Iris pigment epithelial cell (primary cell): ENCODE measurements around the gene CFAP97D2.
"Not testable (repeated sequence)": the region's sequence is repeated elsewhere in the genome, so short reads cannot be mapped to it uniquely, and the experiment has no call there.

Source experiments
- DNase-seq: peaks from one replicate; pipeline ENCODE4 v3.0.0-alpha.2; 2011; ENCODE audit warnings: low read depth

CFAP97D2 gene

DNA sequence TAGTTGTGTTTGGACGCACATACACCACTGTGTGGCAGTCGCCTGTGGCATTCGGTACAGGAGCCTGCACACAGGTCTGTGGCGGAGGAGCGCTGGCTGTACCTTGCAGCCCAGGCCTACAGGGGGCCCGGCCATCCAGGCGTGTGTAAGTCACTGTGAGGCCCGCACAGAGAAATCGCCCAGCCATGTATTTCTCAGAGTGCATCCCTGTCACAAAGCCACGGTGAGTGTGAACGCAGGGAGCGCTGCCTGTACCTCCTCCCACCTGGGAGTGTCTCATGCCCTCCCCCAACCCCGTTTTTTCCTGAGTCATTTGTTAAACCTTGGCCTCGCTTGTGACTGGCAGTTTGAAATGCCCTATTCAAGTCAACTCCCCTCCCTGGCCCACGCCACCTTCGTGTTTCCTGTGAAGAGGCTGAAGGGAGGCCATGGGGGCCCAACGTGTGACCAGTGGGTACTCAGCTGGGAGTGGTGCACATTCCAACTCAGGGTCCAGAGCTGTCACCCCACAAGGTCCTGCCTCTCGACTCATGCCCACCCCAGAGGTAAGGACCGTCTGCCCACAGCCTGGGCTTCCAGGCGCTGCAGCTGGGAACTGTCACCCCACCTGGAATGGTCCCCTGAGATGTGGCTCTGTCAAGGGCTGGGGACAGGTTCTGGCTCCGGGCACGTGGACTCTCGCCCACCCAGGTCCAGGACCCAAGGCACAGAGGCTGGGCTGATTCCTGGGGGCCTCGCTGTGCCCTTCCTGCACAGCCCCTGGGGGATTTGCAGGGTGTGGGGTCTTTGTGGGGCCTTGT is 35.1 kb upstream of the CFAP97D2 start:
- DNase-seq = no peak

DNA sequence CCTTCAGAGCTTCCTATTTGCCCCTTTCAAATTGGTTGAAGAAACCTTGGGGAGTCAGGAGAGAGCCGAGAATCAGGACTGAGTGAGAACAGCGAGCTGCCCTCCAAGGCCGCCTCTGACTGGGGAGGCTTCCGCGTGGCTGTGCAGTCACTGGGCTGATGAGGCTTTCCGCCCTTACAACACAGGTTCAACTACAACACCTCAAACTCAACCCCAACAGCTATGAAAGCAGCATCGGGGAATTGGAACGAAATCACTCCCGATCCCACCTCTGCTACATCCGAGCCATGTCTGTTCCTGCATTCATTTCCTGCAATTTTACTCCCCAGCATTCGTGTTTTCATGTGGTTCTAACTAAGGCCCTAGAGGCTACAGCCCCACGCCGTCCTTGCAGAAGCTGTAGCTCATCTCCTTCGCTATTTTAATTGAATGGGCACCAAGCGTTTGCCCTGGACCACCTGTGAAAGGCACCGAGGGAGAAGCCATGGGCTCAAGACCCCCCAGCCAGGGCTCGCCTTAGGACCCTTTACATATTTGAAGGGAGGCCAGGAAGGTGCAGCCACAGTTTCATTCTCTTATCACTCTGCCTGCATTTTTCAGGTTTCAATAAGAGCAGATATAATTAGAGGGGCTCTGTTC is 34.3 kb upstream of the CFAP97D2 start:
- no peak for DNase-seq

DNA sequence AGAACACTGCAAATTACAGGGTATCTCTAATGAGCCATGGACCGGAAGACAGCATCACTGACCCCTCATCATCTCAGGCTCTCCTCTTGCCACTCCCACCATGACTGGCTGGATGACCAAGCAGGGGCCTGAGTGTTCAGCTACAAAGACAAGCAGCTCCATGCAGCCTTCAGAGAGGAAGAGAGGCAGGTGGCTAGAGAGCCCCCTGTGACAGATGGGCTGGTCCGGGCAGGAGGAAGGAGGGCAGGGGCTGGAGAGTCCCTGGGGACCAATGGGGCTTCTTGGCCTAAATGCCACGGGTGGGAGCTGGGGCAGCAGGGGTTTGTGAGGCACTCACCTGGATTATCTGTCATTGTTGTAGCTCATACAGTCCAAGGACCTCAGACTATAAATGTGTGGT is 33.8 kb upstream of the CFAP97D2 start:
- DNase-seq = no peak

DNA sequence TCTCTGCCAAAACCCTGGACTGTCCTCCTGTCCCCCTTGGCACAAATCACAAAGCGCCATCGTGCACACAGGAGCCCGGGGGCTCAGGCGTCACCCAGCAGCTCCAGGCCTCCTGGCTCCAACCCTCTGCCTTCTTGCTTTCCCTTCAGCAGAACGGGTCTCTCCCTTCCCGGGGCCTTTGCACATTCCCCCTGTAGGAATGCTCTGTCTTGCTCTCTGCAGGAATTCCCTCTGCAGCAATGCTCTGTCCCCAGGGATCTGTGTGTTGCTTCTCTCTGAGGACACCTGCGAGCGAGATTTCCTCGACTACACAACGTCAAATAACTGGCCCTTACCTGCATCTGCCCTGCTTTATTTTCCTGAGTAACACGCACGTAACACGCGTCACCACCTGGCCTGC is 33.3 kb upstream of the CFAP97D2 start:
- no peak for DNase-seq

DNA sequence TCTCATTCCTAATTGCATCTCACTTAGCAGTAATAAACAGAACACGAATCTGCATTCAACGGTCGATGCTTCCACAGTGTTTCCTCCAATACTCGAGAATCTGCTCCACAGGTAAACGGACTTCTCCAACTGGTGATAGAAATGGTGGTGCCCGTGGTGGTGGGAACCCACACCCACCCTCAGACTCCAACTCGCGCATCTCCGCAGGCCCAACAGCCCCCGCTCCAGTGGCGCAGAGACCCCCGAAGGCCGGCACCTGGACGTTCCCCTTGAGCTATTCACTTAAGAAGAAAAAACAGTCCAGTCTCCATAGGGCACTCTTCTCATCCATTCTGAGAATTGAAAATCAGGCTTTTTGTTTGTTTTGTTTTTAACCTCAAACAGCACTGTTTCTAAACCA is 32.9 kb upstream of the CFAP97D2 start:
- DNase-seq = no peak

DNA sequence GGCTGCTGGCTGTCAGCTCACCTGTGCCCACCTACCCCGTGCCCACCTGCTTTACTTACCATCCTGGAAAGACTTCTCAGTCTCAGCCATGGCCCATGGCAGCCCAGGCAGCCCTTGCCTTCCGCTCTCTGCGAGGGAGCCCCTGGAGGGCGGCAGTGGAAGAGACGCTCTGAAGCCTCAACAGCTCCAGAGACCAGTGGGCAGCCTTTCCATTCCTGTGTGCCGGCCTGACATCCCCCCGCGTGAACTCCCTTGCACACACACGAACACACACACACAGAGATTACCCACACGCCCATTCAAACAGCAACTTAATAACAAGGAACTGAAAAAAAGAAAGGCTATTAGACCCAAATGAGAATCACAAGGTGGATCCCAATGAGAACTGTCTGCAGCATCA is 32.4 kb upstream of the CFAP97D2 start:
- DNase-seq = no peak

DNA sequence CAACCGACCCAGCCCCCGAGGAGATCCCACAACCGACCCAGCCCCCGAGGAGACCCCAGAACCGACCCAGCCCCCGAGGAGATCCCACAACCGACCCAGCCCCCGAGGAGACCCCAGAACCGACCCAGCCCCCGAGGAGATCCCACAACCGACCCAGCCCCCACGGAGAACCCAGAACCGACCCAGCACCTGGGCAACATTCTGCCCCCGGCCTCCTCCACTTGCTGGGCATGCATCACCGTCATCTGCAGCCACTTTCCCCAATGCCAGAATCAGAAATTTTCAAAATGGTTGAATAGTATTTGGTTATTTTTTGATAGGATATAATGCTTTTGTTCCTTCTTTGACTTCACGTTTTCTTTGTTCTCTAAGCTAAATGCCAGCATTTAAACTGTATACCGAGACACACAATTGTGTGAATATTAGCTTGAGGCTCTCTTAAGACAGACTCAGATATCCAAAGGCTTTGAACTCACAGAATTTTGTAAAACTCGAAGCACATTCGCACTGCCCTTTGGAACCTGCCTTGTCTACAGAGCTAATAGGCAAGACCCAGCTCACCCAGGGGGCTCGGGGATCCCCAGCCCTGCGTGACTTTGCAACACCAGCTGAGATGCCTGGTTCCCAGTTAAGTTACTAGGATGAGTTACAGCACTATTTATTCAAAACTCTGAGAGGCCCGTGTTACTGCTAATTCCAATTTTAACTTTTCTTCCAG is 31.1 kb upstream of the CFAP97D2 start:
- no peak for DNase-seq

DNA sequence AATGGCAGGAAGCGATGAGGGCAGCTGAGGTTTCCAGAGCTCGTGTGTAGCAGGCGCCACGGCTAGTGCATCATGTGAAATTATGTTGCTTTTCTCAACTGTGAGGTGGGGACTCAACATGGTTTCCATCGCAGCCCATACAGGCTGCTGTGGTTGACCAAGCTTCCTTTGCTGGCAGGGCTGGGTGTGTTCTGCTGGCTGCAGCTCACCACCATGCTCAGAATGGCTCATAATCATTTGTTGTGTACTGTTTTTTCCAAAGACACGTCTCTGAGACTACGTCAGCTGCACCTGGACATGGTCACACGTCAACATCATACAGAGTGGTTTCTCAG is 30.6 kb upstream of the CFAP97D2 start:
- no peak for DNase-seq

DNA sequence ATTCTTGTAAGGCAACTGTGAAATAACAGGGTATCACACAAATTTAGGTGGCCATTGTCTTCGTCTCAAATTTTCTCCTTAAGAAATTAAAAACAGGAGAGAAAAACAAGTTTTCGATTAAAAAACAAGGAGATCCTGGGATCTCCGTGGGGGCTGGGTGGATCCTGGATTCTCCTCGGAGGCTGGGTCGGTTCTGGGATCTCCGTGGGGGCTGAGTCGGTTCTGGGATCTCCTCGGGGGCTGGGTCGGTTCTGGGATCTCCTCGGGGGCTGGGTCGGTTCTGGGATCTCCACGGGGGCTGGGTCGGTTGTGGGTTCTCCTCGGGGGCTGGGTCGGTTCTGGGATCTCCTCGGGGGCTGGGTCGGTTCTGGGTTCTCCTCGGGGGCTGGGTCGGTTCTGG is 30.2 kb upstream of the CFAP97D2 start:
- DNase-seq = not testable (repeated sequence)

DNA sequence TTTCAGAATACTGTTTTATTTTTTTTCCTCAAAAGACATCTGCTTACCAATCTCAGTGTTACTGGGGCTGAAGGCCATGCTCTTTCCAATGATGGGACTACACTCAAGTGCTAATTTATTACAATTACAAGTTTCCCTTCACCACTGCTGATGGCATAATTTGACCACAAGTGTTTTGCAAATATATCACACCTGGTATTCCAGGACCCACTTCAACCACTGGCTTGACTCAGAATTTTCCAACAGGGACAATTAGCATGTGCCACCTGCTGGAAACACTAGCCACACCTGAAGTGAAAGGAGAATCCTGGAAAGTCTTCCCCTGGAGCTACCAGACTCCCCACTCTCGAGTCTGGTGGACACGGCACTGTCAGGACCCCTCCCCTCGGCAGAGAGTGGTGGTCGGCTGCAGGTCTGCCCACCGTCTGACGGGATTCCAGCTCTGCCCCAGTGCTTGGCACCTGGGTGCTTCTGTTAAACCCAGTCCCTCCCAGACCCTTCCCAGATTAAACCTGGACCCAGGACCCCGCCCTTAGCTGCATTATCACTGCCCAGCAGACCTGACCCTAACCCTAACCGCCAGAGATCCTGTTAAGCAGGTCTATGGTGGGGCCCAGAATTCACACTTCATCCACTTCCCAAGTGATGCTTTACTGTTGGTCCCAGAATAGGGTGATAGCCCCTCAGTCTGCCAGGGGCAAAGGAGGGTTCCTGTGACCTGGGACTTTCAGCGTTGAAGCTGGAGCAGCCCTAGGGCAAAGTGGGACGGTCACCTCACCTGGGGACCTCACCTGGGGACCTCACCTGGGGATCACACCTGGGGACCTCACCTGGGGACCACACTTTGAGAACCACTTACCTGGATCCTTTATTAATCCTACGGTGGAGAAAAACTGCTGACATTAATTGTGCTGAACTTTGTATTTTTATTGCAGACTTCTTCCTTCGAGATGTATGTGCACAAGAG is 29.0 kb upstream of the CFAP97D2 start:
- DNase-seq = no peak

DNA sequence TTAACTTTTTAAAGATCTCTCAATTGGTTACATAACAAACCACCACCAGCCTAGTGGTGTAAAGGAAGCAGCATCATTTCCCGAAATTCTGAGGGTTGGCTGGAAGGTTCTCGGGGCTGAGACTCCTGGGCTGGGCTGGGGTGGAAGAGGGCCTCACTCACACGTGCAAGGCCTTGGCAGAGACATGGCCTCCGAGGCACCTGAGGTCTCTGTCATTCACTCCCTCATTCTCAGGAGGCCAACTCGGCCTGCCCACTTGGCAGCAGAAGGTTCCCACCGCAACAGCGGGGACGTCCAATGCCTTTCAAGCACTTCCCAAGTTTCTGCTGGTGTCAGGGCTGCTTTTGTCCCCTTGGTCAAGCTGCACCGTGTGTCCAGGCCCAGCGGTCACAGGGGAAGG is 28.0 kb upstream of the CFAP97D2 start:
- DNase-seq = no peak

DNA sequence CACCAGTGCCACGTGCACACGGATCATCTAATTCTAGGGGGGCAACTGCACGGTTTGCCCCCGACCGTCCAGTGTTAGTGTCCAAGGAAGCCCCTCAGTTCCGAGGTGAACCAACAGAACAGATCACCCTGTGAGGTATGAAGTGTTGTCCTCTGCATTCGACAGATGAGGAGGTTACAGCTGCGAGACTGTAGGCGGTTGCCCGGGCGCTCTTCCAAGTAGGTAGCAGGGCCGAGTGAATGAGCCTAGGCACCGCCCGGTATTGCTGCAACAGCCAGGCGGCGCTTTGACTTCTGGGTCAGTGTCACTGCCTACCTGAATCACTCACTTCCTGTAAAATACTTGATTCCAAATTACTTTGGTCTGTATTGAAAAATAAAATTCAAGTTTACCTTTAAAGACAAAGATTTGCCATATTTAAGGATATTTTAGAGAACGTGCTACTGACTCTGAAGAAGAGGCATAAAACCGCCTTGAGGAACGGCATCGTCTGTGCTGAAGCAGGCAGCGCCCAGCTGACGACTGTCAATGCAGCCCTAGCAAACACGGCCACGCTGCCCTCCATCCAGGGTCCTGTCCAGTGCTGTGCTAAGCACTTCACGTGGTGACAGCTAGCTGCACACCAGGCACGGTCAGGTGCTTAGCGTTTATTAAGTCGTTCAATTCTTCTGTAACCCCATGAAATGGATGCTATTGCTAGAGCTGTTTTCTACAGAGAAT is 27.3 kb upstream of the CFAP97D2 start:
- DNase-seq = no peak

DNA sequence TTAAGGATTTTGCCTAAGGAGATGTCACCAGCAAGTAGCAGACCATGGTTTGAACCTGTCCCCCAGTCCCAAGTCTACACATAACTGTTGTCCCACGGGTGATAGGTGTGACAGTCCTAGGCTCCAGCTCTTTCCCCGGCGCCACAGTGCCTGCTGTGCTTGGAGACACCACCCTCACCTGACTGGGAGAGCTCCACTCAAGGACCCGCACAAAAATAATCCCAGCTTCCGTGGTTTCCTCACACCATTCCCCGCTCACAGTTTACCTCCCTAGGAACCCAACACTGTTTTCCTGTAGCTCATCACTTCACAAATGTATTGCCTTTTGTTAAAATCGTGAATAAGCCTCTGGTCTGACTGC is 26.8 kb upstream of the CFAP97D2 start:
- no peak for DNase-seq

DNA sequence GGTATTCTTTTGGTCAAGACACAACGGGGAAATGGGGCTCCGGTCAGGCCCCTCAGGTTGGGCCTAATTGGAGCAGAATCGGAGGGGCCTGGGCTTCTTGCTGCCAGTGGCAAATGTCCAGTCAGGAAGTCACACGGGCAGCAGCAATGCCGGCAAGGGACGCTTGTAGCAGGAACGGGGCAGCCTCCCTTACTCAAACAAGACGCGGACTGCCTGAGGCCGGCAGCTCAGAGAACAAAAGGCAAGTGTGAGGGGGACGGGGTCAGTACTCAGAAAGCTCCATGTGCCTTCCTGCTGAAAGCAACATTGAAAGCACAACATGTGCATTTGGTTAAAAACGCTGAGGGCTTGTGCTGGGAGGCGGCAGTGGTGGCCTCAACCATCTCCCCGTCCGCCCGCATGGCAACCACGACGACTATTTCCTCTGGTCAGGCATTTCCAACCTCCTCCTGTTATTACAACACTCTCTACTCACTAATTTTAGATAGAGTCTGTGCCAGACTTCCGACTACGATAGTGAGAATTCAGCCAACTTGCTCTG is 26.2 kb upstream of the CFAP97D2 start:
- no peak for DNase-seq

DNA sequence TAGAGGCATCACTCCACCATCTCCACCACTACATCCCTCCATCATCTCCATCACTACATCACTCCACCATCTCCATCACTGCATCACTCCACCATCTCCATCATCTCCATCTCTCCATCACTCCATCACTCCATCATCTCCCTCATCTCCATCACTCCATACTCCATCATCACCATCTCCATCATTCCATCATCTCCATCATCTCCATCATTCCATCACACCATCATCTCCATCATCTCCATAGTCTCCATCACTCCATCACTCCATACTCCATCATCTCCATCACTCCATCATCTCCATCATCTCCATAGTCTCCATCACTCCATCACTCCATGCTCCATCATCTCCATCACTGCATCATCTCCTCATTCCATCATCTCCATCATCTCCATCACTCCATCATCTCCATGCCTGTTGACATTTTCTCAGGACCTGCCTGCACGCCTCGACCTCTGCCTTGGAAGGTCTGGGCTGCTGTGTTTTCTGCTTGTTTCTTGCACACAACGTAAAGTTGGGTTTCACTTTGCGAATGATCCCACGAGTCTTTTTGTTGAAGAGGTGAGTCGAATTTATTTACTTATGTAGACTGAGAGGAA is 25.5 kb upstream of the CFAP97D2 start:
- DNase-seq = no peak

DNA sequence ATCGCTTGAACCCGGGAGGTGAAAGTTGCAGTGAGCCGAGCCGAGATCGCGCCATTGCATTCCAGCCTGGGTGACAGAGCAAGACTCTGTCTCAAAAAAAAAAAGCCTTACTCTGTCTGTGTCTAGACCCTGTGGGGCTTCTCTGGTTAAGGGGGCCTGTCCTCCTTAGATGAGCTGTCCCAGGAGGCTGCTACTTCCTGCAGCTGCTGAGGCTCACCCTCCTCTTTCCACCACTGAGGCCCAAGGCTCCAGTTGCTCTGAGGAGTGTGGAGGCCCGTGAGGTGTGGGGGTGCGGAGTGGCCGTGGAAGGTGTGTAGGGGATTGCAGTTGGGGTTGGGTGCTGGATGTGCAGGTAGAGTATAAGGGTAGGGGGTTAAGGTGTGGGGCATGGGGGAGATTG is 24.6 kb upstream of the CFAP97D2 start:
- no peak for DNase-seq

DNA sequence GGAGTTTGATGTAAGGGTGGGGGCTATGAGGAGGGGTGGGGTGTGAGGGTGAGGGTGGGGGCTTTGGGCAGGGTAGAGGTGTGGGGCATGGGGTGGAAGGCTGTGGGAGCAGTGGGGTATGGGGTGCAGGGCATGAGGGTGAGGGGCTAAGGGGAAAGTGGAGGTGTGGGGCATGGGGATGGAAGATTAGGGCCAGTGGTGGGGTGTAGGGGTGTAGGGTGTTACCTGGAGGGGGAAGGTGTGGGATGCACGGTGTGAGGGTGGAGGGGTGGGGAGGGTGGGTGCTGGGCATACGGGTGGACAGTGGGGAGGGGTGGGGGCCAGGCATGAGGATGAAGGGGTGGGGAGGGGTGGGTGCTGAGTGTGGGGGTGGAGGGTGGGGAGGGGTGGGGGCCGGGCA is 23.7 kb upstream of the CFAP97D2 start:
- no peak for DNase-seq

DNA sequence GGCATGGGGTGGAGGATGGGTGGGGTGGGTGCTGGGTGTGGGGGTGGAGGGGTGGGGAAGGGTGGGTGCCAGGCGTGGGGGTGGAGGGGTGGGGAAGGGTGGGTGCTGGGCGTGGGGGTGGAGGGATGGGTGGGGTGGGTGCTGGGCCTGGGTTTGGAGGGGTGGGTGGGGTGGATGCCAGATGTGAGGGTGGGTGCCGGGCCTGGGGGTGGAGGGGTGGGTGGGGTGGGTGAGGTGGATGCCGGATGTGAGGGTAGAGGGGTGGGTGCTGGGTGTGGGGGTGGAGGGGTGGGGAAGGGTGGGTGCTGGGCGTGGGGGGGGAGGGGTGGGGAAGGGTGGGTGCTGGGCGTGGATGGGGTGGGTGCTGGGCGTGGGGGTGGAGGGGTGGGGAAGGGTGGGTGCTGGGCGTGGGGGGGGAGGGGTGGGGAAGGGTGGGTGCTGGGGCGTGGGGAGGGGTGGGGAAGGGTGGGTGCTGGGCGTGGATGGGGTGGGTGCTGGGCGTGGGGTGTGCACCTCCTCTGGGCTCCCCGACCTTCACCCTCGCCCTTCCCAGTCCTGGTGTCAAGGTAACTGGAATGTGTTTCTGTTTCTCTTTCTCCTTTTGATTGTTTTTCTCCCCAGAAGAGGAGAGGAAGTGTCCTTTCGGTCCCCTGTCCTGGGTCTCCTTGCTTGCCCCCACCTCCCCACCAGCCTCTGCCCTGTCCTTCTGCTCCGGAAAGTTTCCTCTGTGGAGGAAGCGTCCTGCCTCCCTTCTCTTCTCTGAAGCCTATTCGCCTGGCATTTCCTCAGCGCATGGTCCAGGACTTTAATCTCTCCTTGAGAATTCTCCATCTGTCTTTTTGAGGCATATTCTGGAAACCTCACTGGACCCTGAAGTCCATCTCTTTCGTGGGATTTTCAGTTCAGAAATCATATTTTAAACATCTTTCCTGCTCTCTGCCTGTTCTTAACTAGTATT is 22.9 kb upstream of the CFAP97D2 start:
- no peak for DNase-seq

DNA sequence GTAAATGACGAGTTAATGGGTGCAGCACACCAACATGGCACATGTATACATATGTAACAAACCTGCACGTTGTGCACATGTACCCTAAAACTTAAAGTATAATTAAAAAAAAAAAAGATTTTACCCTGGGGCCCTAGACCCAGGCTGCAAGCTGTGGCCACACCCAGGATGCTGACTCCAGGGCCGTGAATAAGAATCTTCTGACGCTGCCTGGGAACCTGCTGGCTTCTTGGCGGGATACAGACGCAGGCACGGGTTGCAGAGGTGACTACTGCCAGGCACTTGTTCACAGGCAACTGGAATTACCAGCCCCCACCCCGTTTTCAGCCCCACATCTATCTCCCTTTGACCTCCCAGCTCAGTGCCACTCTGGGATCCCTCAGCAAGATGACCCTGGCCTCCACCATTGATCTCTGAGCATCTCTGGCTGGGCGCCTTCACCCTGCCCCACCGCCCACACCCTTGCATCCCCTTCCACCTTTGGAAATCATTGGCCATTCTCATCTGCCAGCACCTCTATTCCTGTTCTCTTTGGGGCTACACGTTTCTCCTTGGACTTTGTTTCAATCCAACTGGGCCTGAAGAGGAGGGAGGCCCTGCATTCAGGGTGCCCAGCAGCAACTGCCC is 21.1 kb upstream of the CFAP97D2 start:
- no peak for DNase-seq
